Measurements from ENCODE around the gene SPECC1.

DNA sequence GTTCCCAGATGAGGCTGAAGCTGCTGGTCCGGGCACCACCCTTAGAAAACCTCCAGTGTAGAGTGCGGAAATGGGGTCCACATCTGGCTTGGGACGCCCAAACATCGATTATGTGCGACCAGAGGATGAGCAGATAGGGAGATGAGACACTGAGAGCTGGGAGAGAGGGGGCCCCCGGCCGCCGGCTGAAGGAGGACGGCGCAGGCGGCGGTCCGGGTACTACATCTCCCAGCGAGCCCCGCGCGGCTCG, 182 bp upstream of the SPECC1 start:
- TF ChIP-seq TAF1 (IDR thresholded peaks at IDR 0.05; ENCODE audit: borderline replicate concordance, low read depth, low read length): no peak
- TF ChIP-seq ZBTB4 (CRISPR knock-in tag; IDR thresholded peaks at IDR 0.05): no peak
- TF ChIP-seq POLR2A (IDR thresholded peaks at IDR 0.05; ENCODE audit: low read depth, low read length): no peak
